Lower leg skin (tissue), 4 donors: Measurements from ENCODE around the gene C11orf71. TPM values are rescaled to one million over a fixed set of nuclear protein-coding genes. Genes with fewer than 3 reads are reported as not detected.

Experiments
- DNase-seq, 2 donors: peaks; one replicate each; pipeline ENCODE4 v3.0.0-alpha.2; 2019; ENCODE audit warnings: low spot score in 2 of 2
- H3K4me3 ChIP-seq: fragments of 200-600 bp; sonication (generic); 2 replicates; pipeline ENCODE4 v1.5.1; 2017; ENCODE audit warnings: mild to moderate bottlenecking, low read depth; ENCODE audit not compliant: poor library complexity, severe bottlenecking
- POLR2A ChIP-seq, 2 donors: fragments of 450-650 bp; IDR thresholded peaks; one replicate each; pipeline ENCODE4 v1.6.1; 2016 to 2017; ENCODE audit warnings: antibody characterized with exemption in 2 of 2, mild to moderate bottlenecking in 1 of 2, moderate library complexity in 1 of 2
- WGBS, 2 donors: methylation state at CpG; one replicate each; pipeline ENCODE4 v1.1.5; 2018; 5-methylcytosine and 5-hydroxymethylcytosine counted together
- intact Hi-C: fragments of 100-400 bp; cut with DNase I; formaldehyde crosslinking; loops from one replicate; pipeline ENCODE4 v1.15.0; 2023; ENCODE audit warnings: low total_unique reads
- total RNA-seq, 4 donors: library from RNA; depleted of rRNA; stranded (reverse); fragments of >200 nt; gene quantifications; one replicate each; pipeline ENCODE4 v1.1.0, GENCODE V29; 2016
- TF ChIP-seq, protein P1 (sequence below), 3 donors: fragments of 450-650 bp; IDR thresholded peaks; one replicate each; pipeline ENCODE4 v1.5.1; 2016; ENCODE audit warnings: antibody characterized with exemption in 3 of 3, mild to moderate bottlenecking in 3 of 3, moderate library complexity in 2 of 3

The C11orf71 gene
- total RNA-seq, 4 donors from 2014 or later = 4.7 to 14.8 (median 11.1) TPM

DNA sequence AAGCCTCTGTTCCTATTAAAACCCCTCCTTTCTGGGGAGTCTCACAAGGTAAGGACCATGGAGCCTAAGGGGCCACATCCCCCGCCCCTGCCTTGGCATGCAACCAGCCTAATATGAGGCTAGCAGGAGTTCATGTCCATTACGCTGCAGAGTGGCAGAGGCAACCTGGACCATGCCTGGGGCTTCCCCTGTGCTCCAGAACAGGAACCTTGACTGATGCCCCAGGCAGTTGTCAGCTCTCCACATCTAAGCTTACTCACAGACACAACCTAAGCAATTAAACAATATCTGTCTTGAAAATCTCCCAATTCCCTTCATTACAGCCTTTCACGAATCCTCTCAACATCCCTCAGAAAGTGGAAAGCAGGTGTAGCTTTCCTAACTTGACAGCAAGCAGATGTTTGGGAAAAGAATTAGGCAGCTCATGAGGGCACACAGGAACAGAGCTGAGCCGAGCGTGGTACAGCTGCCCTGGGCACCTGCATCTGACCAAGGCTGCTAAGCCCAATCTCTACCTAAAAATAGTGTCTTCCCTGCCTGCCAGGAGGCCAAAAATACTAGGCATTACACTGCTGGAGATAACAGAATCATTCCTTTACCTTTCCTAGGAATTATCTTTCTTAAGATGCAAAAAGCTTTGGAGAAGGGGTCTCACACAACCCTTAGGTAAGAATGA is 20.8 kb downstream of the C11orf71 start:
- WGBS, 2 donors = 66 to 70% methylated on average over 5 of the region's 5 CpGs
- H3K4me3 ChIP-seq = no peak overlapping the region
- no peak for TF ChIP-seq POLR2A (IDR thresholded peaks at IDR 0.05)
- TF ChIP-seq, protein P1, sequence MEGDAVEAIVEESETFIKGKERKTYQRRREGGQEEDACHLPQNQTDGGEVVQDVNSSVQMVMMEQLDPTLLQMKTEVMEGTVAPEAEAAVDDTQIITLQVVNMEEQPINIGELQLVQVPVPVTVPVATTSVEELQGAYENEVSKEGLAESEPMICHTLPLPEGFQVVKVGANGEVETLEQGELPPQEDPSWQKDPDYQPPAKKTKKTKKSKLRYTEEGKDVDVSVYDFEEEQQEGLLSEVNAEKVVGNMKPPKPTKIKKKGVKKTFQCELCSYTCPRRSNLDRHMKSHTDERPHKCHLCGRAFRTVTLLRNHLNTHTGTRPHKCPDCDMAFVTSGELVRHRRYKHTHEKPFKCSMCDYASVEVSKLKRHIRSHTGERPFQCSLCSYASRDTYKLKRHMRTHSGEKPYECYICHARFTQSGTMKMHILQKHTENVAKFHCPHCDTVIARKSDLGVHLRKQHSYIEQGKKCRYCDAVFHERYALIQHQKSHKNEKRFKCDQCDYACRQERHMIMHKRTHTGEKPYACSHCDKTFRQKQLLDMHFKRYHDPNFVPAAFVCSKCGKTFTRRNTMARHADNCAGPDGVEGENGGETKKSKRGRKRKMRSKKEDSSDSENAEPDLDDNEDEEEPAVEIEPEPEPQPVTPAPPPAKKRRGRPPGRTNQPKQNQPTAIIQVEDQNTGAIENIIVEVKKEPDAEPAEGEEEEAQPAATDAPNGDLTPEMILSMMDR (IDR thresholded peaks at IDR 0.05) = no peak
- intact Hi-C loops = no loop called here
- DNase-seq = no peak

- H3K4me3 ChIP-seq = no peak overlapping the region
- no peak for TF ChIP-seq POLR2A (IDR thresholded peaks at IDR 0.05)
- TF ChIP-seq, protein P1 (IDR thresholded peaks at IDR 0.05) = no peak
- 81 to 82% methylated on average over 7 of the region's 7 CpGs for WGBS, 2 donors
- intact Hi-C loops = no loop called here
- no peak for DNase-seq
Measured at GRCh38 chr11:114377612-114378267, 22.6 kb downstream of the C11orf71 start.

- WGBS, 2 donors = 82 to 83% methylated on average over 3 of the region's 3 CpGs
- no peak for TF ChIP-seq POLR2A (IDR thresholded peaks at IDR 0.05)
- TF ChIP-seq, protein P1 (IDR thresholded peaks at IDR 0.05) = no peak
- H3K4me3 ChIP-seq = no peak overlapping the region
- no peak for DNase-seq
- intact Hi-C loops = no loop called here
Measured at GRCh38 chr11:114375052-114375451, 25.3 kb downstream of the C11orf71 start.

DNA sequence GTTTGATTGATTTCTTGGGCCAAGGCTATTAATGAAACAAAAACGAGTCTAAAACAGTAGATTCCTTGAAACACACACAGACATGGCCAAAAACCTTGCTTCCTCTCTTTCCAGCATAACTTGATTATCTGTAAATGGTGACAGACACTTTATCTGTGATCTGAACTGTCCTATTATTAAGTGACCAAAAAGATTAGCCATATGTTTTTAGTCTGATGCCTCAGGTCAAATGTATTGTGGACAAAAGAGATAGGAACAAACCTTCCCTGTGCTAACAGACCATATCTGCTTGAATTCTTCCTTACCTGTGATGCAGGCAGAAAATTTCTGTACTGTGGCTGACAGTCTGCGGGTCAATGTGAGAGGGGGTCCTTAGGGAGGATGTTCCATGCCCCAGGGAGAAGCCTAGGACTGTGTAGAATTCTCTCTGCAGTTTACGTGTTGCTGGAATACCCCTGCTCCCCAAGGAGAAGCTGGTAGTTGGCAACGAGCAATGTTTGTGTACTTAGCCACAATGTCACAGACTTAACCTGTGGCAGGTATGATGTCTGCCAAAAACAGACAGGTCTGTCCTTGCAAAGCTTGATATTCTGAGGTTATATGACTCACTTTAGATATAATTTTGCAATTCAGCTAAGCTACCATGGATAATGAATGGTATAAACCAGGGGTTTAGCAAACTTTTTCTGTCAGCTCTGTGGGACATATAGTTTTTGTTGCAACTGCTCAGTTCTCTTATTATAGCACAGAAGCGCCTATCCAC is 31.2 kb downstream of the C11orf71 start:
- WGBS, 2 donors = 69 to 71% methylated on average over 5 of the region's 5 CpGs
- no peak for DNase-seq
- intact Hi-C loops = no loop called here
- TF ChIP-seq, protein P1 (IDR thresholded peaks at IDR 0.05) = no peak
- TF ChIP-seq POLR2A (IDR thresholded peaks at IDR 0.05) = no peak
- no peak overlapping the region for H3K4me3 ChIP-seq

- intact Hi-C loops = no loop called here
- no peak for TF ChIP-seq POLR2A (IDR thresholded peaks at IDR 0.05)
- TF ChIP-seq, protein P1 (IDR thresholded peaks at IDR 0.05) = no peak
- H3K4me3 ChIP-seq = no peak overlapping the region
- WGBS, 2 donors = 76 to 82% methylated on average over 9 of the region's 9 CpGs
- no peak for DNase-seq
Measured at GRCh38 chr11:114367244-114367957, 32.9 kb downstream of the C11orf71 start.
